ENCODE data around the gene NUP133.

DNA sequence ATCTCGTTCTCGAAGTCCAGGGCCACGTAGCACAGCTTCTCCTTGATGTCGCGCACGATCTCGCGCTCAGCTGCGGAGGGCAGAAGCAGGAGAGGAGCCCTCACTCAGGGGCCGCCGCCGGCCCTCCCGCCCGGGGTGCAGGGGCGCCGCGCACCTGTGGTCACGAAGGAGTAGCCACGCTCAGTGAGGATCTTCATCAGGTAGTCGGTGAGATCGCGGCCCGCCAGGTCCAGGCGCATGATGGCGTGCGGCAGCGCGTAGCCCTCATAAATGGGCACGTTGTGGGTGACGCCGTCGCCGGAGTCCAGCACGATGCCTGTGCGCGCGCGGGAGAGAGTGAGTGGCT is 76.1 kb downstream of the NUP133 start:
- TF ChIP-seq YY1 (IDR thresholded peaks at IDR 0.05) (no peak), TAF1 (conservative IDR thresholded peaks at IDR 0.05) (no peak), FOXA1 (IDR thresholded peaks at IDR 0.05) (no peak), GABPA (IDR thresholded peaks at IDR 0.05 in 1 of 2, conservative IDR thresholded peaks at IDR 0.05 in 1 of 2) (no peak), RAD21 (IDR thresholded peaks at IDR 0.05) (no peak), HNF4G (IDR thresholded peaks at IDR 0.05) (no peak), SP1 (IDR thresholded peaks at IDR 0.05) (no peak), EGR1 (IDR thresholded peaks at IDR 0.05; ENCODE audit: low read depth in 2 of 2) (no peak)
- TF ChIP-seq, protein P1, sequence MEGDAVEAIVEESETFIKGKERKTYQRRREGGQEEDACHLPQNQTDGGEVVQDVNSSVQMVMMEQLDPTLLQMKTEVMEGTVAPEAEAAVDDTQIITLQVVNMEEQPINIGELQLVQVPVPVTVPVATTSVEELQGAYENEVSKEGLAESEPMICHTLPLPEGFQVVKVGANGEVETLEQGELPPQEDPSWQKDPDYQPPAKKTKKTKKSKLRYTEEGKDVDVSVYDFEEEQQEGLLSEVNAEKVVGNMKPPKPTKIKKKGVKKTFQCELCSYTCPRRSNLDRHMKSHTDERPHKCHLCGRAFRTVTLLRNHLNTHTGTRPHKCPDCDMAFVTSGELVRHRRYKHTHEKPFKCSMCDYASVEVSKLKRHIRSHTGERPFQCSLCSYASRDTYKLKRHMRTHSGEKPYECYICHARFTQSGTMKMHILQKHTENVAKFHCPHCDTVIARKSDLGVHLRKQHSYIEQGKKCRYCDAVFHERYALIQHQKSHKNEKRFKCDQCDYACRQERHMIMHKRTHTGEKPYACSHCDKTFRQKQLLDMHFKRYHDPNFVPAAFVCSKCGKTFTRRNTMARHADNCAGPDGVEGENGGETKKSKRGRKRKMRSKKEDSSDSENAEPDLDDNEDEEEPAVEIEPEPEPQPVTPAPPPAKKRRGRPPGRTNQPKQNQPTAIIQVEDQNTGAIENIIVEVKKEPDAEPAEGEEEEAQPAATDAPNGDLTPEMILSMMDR (IDR thresholded peaks at IDR 0.05; ENCODE audit: low read depth, low read length, missing input control): no peak
- TF ChIP-seq, protein P2, sequence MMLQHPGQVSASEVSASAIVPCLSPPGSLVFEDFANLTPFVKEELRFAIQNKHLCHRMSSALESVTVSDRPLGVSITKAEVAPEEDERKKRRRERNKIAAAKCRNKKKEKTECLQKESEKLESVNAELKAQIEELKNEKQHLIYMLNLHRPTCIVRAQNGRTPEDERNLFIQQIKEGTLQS (IDR thresholded peaks at IDR 0.05): no peak
- TF ChIP-seq, protein P3, sequence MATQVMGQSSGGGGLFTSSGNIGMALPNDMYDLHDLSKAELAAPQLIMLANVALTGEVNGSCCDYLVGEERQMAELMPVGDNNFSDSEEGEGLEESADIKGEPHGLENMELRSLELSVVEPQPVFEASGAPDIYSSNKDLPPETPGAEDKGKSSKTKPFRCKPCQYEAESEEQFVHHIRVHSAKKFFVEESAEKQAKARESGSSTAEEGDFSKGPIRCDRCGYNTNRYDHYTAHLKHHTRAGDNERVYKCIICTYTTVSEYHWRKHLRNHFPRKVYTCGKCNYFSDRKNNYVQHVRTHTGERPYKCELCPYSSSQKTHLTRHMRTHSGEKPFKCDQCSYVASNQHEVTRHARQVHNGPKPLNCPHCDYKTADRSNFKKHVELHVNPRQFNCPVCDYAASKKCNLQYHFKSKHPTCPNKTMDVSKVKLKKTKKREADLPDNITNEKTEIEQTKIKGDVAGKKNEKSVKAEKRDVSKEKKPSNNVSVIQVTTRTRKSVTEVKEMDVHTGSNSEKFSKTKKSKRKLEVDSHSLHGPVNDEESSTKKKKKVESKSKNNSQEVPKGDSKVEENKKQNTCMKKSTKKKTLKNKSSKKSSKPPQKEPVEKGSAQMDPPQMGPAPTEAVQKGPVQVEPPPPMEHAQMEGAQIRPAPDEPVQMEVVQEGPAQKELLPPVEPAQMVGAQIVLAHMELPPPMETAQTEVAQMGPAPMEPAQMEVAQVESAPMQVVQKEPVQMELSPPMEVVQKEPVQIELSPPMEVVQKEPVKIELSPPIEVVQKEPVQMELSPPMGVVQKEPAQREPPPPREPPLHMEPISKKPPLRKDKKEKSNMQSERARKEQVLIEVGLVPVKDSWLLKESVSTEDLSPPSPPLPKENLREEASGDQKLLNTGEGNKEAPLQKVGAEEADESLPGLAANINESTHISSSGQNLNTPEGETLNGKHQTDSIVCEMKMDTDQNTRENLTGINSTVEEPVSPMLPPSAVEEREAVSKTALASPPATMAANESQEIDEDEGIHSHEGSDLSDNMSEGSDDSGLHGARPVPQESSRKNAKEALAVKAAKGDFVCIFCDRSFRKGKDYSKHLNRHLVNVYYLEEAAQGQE (IDR thresholded peaks at IDR 0.05): no peak
- TF ChIP-seq, protein P4, sequence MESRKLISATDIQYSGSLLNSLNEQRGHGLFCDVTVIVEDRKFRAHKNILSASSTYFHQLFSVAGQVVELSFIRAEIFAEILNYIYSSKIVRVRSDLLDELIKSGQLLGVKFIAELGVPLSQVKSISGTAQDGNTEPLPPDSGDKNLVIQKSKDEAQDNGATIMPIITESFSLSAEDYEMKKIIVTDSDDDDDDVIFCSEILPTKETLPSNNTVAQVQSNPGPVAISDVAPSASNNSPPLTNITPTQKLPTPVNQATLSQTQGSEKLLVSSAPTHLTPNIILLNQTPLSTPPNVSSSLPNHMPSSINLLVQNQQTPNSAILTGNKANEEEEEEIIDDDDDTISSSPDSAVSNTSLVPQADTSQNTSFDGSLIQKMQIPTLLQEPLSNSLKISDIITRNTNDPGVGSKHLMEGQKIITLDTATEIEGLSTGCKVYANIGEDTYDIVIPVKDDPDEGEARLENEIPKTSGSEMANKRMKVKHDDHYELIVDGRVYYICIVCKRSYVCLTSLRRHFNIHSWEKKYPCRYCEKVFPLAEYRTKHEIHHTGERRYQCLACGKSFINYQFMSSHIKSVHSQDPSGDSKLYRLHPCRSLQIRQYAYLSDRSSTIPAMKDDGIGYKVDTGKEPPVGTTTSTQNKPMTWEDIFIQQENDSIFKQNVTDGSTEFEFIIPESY (IDR thresholded peaks at IDR 0.05): no peak
- TF ChIP-seq, protein P5, sequence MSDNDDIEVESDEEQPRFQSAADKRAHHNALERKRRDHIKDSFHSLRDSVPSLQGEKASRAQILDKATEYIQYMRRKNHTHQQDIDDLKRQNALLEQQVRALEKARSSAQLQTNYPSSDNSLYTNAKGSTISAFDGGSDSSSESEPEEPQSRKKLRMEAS (IDR thresholded peaks at IDR 0.05): no peak

Measured in liver (tissue), 3 donors.